GM21723 (cell line): ENCODE results near the gene SUPT20HL2.
"Not testable (repeated sequence)": the region's sequence is repeated elsewhere in the genome, so short reads cannot be mapped to it uniquely, and the experiment has no call there.

Experiments
- ATAC-seq: cut with Tn5 transposase; IDR thresholded peaks from one replicate; pipeline ENCODE4 v1.9.1; 2021; ENCODE audit warnings: mild to moderate bottlenecking, moderate library complexity; ENCODE audit not compliant: unreplicated experiment

SUPT20HL2 gene

GRCh38 chrX:24309580-24310374 lies 4.1 kb downstream of the SUPT20HL2 start:
- not testable (repeated sequence) for ATAC-seq

DNA sequence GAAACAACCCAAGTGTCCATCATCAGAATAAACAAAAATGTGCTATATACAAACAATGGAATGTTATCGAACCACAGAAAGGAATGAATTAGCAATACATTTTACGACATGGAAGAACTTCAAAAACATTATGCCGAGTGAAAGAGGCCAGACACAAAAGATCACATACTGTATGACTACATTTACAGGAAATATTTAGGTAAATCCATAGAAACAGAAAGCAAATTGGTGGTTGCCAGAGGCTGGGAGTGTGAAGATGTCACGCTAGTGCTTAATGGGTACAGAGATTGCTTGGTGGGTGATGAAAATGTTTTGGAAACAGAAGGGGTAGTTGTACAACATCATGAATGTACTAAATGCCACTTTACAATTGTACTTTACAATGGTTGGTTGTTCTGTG lies 5.1 kb downstream of the SUPT20HL2 start:
- ATAC-seq: not testable (repeated sequence)

GRCh38 chrX:24306440-24306839 lies 7.4 kb downstream of the SUPT20HL2 start:
- ATAC-seq: no peak

DNA sequence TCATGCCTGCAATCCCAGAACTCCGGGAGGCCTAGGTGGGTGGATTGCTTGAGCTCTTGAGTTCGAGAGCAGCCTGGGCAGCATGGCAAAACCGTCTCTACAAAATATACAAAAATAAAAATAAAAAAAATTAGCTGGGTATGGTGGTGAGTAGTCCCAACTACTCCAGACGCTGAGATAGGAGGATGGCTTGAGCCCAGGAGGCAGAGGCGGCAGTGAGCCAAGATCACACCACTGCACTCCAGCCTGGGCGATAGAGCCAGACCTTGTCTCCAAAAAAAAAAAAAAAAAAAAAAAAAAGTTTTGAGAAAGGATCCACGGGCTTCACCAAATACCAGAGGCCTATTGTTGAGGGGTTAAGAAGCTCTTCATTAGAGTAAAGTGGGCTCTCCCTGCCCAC lies 8.0 kb downstream of the SUPT20HL2 start:
- no peak for ATAC-seq

- no peak for ATAC-seq
These were observed 12.1 kb downstream of the SUPT20HL2 start for GRCh38 chrX:24301806-24302205.

- no peak for ATAC-seq
These were observed 12.8 kb downstream of the SUPT20HL2 start for GRCh38 chrX:24301060-24301459.

GRCh38 chrX:24298191-24298590 lies 15.7 kb downstream of the SUPT20HL2 start:
- ATAC-seq: no peak

DNA sequence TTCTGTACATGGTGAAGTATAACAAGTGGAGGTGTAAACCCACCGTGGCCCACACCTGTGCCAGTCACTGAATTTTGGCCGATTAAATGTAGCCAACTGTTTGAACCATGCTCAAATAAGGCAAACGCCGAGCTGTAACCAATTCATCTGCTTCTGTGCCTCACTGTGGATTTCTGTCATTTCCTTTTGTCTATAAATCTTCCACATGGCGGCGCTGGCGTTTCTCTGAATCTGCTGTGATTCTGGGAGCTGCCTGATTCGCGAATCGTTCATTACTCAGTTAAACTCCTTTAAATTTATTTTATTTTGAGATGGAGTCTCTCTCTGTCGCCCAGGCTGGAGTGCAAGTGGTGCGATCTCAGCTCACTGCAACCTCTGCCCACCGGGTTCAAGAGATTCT lies 19.2 kb downstream of the SUPT20HL2 start:
- no peak for ATAC-seq

DNA sequence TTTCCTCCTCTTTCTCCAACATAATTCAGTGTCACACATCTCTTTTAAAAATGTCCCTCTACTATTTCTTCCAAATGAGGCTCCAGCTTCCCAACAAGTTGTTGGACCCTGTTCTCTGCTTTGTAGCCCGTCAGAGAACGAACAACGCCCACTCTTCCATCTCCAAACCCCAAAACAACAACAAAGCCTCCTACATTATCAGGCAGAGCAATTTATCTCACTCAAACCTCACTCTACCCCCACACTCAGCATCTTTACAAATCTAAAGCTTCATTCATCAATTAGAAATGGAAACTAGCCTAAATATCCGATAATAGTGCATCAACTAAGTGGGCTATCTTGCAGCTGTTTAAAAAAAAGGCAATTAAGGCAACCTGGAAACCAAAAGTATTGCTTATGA lies 20.5 kb downstream of the SUPT20HL2 start:
- no peak for ATAC-seq

DNA sequence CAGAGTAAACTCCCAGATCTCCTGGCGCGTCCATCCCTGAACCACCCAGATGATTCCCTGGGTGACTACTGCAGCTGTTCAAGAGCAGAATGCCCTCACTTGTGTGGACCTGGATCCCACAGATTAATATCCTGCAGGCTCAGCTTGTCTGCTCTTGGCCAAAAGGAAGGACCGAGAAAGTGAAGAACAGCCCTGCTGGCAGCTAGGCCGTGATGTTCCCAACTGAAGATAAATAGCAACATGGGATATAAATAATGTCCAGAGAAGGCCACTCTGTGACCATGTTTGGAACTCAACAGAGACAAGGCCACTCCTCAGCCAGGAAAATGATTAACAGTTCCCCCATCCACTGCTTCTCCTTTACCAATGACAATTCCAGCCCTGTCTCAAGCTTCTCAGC lies 21.5 kb downstream of the SUPT20HL2 start:
- no peak for ATAC-seq

DNA sequence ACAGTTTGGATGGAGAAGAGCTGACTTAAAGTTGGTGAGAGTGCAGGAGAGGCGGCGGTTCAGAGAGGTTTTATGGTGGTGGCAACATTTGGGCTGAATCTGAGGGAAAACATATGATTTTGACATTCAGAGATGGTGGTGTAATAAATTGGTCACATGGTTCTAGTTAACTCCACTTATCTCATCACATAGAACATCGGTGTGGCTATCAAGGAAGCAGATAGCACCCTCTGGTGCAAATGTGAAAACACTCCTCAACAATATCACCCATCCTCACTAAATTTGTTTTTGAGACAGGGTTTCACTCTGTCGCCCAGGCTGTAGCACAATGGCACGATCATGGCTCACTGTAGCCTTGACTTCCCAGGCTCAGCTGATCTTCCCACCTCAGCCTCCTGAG lies 28.8 kb downstream of the SUPT20HL2 start:
- ATAC-seq: no peak

GRCh38 chrX:24283127-24283794 lies 30.6 kb downstream of the SUPT20HL2 start:
- no peak for ATAC-seq

GRCh38 chrX:24282381-24283126 lies 31.3 kb downstream of the SUPT20HL2 start:
- ATAC-seq: no peak

DNA sequence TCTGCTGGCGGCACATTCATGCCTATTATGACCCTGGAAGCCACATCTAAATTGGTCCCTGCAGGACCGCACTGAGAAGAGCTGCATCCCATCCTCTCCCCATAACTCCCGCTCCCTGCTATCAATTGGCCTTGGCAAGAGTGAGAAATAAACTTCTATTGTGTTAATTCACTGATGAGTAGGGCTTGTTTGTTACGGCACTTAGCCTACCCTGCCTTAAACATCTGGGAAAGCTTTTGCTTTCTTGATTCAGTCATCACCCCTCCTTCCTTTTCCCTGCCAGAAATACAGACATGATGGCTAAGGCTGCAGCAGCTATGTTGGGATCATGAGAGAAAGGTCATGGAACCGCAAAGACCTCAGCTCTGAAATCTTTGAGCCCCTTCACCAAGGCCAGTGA lies 36.5 kb downstream of the SUPT20HL2 start:
- ATAC-seq: no peak

- ATAC-seq: no peak
These were observed 37.9 kb downstream of the SUPT20HL2 start for GRCh38 chrX:24276015-24276414.

- ATAC-seq: no peak
These were observed 42.6 kb downstream of the SUPT20HL2 start for GRCh38 chrX:24271262-24271661.

DNA sequence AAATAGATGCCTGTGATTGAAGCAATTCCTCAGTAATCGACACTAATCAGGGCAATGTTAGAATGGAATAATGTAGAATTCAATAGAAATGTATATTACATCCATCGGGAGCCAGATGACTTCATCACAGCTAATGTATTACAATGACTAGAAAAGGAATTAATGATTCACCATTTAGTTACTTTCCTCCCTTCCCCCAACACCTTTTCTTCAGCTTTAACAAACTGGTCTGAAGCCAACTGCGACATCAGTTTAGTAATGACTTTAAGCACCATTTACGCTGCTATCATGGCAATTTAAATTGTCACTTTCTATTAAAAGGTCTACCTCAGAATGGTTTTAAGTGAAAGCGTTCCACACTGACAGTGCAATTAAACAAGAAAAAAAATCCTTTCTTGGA lies 45.1 kb downstream of the SUPT20HL2 start:
- ATAC-seq: no peak

- no peak for ATAC-seq
These were observed 46.9 kb downstream of the SUPT20HL2 start for GRCh38 chrX:24266996-24267395.

GRCh38 chrX:24264383-24264782 lies 49.5 kb downstream of the SUPT20HL2 start:
- no peak for ATAC-seq

DNA sequence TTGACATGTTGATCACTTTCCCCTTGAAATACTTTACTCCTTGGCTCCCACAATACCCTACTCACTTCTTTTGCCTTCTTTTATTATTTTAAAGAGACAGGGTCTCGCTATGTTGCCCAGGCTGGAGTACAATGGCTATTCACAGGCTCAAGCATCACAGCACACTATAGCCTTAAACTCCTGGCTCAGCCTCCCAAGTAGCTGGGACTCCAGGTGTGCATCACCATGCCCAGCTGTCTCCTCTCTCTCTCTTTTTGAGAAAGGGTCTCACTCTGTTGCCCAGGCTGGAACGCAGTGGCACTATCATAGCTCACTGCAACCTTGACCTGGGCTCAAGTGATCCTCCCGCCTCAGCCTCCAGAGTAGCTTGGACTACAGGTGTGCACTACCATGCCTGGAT lies 51.6 kb downstream of the SUPT20HL2 start:
- ATAC-seq: no peak
